B cell (primary cell): ENCODE data around the gene PHLDB3. TPM values are rescaled to one million over a fixed set of nuclear protein-coding genes. Genes with fewer than 3 reads are reported as not detected.

ENCODE experiments used
- ATAC-seq: fragments of 200-7000 bp; cut with Tn5 transposase; one replicate; pipeline ENCODE4 v1.10.0; 2021; ENCODE audit warnings: low read depth, mild to moderate bottlenecking, moderate number of reproducible peaks, moderate library complexity
- CTCF ChIA-PET: fragments of 350-600 bp; sonication (Branson Sonifier 250); formaldehyde crosslinking; loops from one replicate; lab custom pipeline; 2021; ENCODE audit warnings: antibody characterized with exemption, inconsistent platforms; lab: Charles Lee
- POLR2A ChIA-PET: fragments of 350-600 bp; sonication (Branson Sonifier 250); formaldehyde crosslinking; loops from one replicate; lab custom pipeline; 2021; ENCODE audit warnings: antibody characterized with exemption; lab: Charles Lee
- DNase-seq: peaks from one replicate; pipeline ENCODE4 v3.0.0; 2013
- H2AFZ ChIP-seq: 2 replicates; pipeline ENCODE4 v1.6.1; 2012; ENCODE audit warnings: mild to moderate bottlenecking, low read depth, low read length; ENCODE audit not compliant: insufficient read depth, poor library complexity, severe bottlenecking
- H3K27ac ChIP-seq, 2 donors: 1 replicate in 1 of 2; 2 replicates in 1 of 2; pipeline ENCODE4 v1.5.1; 2012 to 2013; ENCODE audit warnings: low read length in 2 of 2, mild to moderate bottlenecking in 2 of 2, moderate library complexity in 1 of 2
- H3K27me3 ChIP-seq, 4 experiments: fragments of 200-600 bp in 1 of 4; sonication (generic) in 1 of 4; replicated peaks in 1 of 4; 1 replicate in 2 of 4; 2 replicates in 2 of 4; pipeline versions ENCODE4 v1.6.1 to v1.7.0; 2013 to 2016; ENCODE audit warnings: low read length in 3 of 4, mild to moderate bottlenecking in 2 of 4, mixed read lengths in 1 of 4, moderate library complexity in 1 of 4; ENCODE audit not compliant: insufficient read depth in 4 of 4, control insufficient read depth in 3 of 4; ENCODE audit errors: control extremely low read depth in 1 of 4
- H3K36me3 ChIP-seq, 2 experiments: replicated peaks in 1 of 2; 1 replicate in 1 of 2; 2 replicates in 1 of 2; pipeline versions ENCODE4 v1.6.1 to v1.7.1; 2013; ENCODE audit warnings: low read length in 1 of 2; ENCODE audit not compliant: insufficient read depth in 2 of 2, control insufficient read depth in 1 of 2; ENCODE audit errors: control extremely low read depth in 1 of 2, extremely low read depth in 1 of 2
- H3K4me1 ChIP-seq, 2 donors: fragments of 200-600 bp in 1 of 2; sonication (generic) in 1 of 2; 1 replicate in 1 of 2; 2 replicates in 1 of 2; pipeline versions ENCODE4 v1.5.1 to v1.6.1; 2013 to 2017; ENCODE audit warnings: low read length in 2 of 2; ENCODE audit not compliant: control insufficient read depth in 2 of 2, insufficient read depth in 2 of 2
- H3K4me2 ChIP-seq: replicated peaks from 2 replicates; pipeline ENCODE3; 2012; ENCODE audit warnings: mild to moderate bottlenecking, low read depth, low read length; ENCODE audit not compliant: poor library complexity, severe bottlenecking
- H3K4me3 ChIP-seq, 5 experiments: fragments of 200-600 bp in 1 of 5; sonication (generic) in 1 of 5; 1 replicate in 3 of 5; 2 replicates in 2 of 5; pipeline versions ENCODE4 v1.5.1 to v1.7.0; 2011 to 2016; ENCODE audit warnings: low read length in 4 of 5, mild to moderate bottlenecking in 4 of 5, low read depth in 2 of 5, control low read depth in 1 of 5, moderate library complexity in 1 of 5; ENCODE audit not compliant: insufficient read depth in 1 of 5; ENCODE audit errors: control extremely low read depth in 1 of 5, extremely low read depth in 1 of 5
- H3K79me2 ChIP-seq: fragments of 200-600 bp; sonication (generic); one replicate; pipeline ENCODE4 v1.6.0; 2016; ENCODE audit warnings: low read length; ENCODE audit not compliant: control insufficient read depth, insufficient read depth
- H3K9ac ChIP-seq: fragments of 200-600 bp; sonication (generic); 2 replicates; pipeline ENCODE4 v1.6.1; 2017; ENCODE audit warnings: mild to moderate bottlenecking, low read length, moderate library complexity
- H3K9me3 ChIP-seq, 3 donors: one replicate each; pipeline versions ENCODE4 v1.6.1 to v1.7.1; 2013; ENCODE audit warnings: low read length in 2 of 3; ENCODE audit not compliant: control insufficient read depth in 2 of 3, insufficient read depth in 1 of 3; ENCODE audit errors: control extremely low read depth in 1 of 3
- H4K20me1 ChIP-seq: 2 replicates; pipeline ENCODE4 v1.6.0; 2012; ENCODE audit warnings: mild to moderate bottlenecking, low read length; ENCODE audit not compliant: insufficient read depth, control insufficient read depth, poor library complexity, severe bottlenecking
- H3K27ac Mint-ChIP-seq: one replicate; pipeline ENCODE4 v1.8.0; 2021; ENCODE audit warnings: mixed read lengths
- H3K27me3 Mint-ChIP-seq: one replicate; pipeline ENCODE4 v1.8.0; 2021; ENCODE audit warnings: mixed read lengths
- H3K4me1 Mint-ChIP-seq: one replicate; pipeline ENCODE4 v1.8.0; 2021; ENCODE audit warnings: mixed read lengths
- H3K4me3 Mint-ChIP-seq: one replicate; pipeline ENCODE4 v1.8.0; 2021; ENCODE audit warnings: mixed read lengths
- H3K9me3 Mint-ChIP-seq: one replicate; pipeline ENCODE4 v1.8.0; 2022; ENCODE audit warnings: mixed read lengths; ENCODE audit not compliant: insufficient read depth
- EZH2 ChIP-seq: IDR thresholded peaks from 2 replicates; pipeline ENCODE4 v1.6.1; 2012; ENCODE audit warnings: borderline replicate concordance, low read depth, mild to moderate bottlenecking, moderate library complexity, low read length; ENCODE audit not compliant: insufficient read depth, poor library complexity, severe bottlenecking
- WGBS: methylation state at CpG from one replicate; pipeline ENCODE4 v1.1.5; 2013; ENCODE audit warnings: missing lambda C conversion rate; ENCODE audit not compliant: insufficient coverage; 5-methylcytosine and 5-hydroxymethylcytosine counted together
- intact Hi-C: fragments of 100-400 bp; cut with micrococcal nuclease; formaldehyde crosslinking; loops from one replicate; pipeline ENCODE4 v1.10.0; 2022
- polyA plus RNA-seq: library from polyadenylated mRNA; depleted of rRNA; stranded (reverse); fragments of >200 nt; gene quantifications from 2 replicates; pipeline ENCODE4 v1.2.3, GENCODE V29; 2012
- total RNA-seq, 2 donors: library from RNA; stranded (reverse); fragments of 120-200 nt in 1 of 2; gene quantifications; 1 replicate in 1 of 2; 2 replicates in 1 of 2; pipeline versions ENCODE4 v1.2.3 to v1.2.4, GENCODE V29; 2013 to 2022
- TF ChIP-seq, protein P1 (sequence below): fragments of 200-600 bp; IDR thresholded peaks from one replicate; pipeline ENCODE4 v1.8.0; 2022; ENCODE audit warnings: antibody characterized with exemption, mild to moderate bottlenecking

The PHLDB3 gene
- total and polyA plus RNA-seq, 2 donors (not counting 1 experiment from before 2014, with no cell fraction given): 10.2 to 30.7 TPM

DNA sequence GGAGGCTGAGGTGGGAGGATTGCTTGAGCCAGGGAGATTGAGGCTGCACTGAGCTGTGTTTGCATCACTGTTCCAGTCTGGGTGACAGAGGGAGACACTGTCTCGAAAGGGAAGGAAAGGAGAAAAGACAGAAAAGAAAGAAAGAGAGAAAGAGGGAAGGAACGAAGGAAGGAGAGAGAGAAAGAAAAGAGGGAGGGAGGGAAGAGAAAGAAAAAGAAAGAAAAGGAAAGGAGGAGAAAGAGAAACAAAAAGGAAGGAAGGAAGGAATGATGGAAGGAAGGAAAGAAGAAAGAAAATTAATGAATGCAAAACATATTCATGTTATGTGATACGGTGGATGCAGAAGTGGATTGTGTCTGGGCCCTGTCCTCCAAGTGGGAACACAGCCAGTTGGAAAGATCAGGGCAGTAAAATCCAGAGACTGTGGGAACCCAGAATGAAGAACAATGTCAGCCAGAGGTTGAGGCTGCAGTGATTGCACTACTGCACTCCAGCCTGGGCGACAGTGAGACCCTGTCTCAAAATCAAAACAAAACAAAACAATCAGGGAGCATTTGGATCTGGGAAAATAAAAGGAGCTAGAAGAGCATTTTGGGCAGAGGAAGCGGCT is 6.2 kb downstream of the PHLDB3 start:
- no peak overlapping the region for H3K4me2 ChIP-seq
- TF ChIP-seq, protein P1, sequence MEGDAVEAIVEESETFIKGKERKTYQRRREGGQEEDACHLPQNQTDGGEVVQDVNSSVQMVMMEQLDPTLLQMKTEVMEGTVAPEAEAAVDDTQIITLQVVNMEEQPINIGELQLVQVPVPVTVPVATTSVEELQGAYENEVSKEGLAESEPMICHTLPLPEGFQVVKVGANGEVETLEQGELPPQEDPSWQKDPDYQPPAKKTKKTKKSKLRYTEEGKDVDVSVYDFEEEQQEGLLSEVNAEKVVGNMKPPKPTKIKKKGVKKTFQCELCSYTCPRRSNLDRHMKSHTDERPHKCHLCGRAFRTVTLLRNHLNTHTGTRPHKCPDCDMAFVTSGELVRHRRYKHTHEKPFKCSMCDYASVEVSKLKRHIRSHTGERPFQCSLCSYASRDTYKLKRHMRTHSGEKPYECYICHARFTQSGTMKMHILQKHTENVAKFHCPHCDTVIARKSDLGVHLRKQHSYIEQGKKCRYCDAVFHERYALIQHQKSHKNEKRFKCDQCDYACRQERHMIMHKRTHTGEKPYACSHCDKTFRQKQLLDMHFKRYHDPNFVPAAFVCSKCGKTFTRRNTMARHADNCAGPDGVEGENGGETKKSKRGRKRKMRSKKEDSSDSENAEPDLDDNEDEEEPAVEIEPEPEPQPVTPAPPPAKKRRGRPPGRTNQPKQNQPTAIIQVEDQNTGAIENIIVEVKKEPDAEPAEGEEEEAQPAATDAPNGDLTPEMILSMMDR: no peak
- no peak for TF ChIP-seq EZH2
- no peak overlapping the region for H3K4me3 Mint-ChIP-seq
- intact Hi-C loops: no loop called here
- no peaks in the 10 kb centered on the region for H3K27me3 Mint-ChIP-seq
- H3K27ac Mint-ChIP-seq: no peak overlapping the region
- H3K4me3 ChIP-seq: no peak overlapping the region
- ATAC-seq (no peak), DNase-seq (no peak)
- H3K27ac ChIP-seq: no peak overlapping the region
- peaks cover 5 to 9% of the 10 kb centered on the region in 2 donors for H3K4me1 ChIP-seq
- H2AFZ ChIP-seq: no peak overlapping the region
- H3K36me3 ChIP-seq: peaks cover 0 to 21% of the 10 kb centered on the region in 2 experiments
- no peaks in the 10 kb centered on the region for H4K20me1 ChIP-seq
- no peaks in the 10 kb centered on the region for H3K27me3 ChIP-seq
- no peaks in the 10 kb centered on the region for H3K79me2 ChIP-seq
- H3K4me1 Mint-ChIP-seq: peaks cover 9% of the 10 kb centered on the region
- POLR2A ChIA-PET: no interaction called here
- CTCF ChIA-PET: interaction anchor here (0.7 to 2.0 kb wide), 2 partner anchors 51 to 329 kb away, joined by 4 to 7 read pairs; partner anchors contain the start of gene ZNF283
- H3K9ac ChIP-seq: no peak overlapping the region
- H3K9me3 Mint-ChIP-seq: no peaks in the 10 kb centered on the region
- WGBS: 95% methylated on average over 4 of the region's 5 CpGs
- no peaks in the 10 kb centered on the region for H3K9me3 ChIP-seq

DNA sequence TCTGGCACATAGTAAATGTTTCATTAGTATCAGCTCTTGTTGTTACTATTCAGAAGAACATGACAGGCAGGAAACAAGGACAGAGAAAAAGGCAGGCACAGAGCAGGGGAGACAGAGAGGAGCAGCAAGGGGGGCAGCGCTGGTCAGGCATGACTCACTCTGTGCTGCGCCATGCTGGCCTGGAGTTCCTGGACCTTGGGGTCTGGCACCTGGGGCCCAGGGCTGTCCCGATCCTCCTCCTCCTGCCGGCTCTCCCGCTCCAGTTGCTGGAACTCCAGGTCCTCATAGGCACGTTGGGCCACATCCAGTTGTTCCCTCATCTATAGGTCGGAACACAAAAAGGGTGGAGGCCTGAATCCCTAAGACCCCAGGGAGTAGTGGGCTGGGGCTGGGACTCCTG is 7.6 kb downstream of the PHLDB3 start:
- Histone ChIP-seq H3K9me3 (no peaks in the 10 kb centered on the region), H3K27ac (no peak overlapping the region), H4K20me1 (no peaks in the 10 kb centered on the region), H3K9ac (no peak overlapping the region), H3K27me3 (no peaks in the 10 kb centered on the region), H3K4me1 (no peaks in the 10 kb centered on the region), H3K4me2 (no peak overlapping the region), H3K36me3 (peaks cover 0 to 20% of the 10 kb centered on the region in 2 experiments), H3K4me3 (no peak overlapping the region), H3K79me2 (no peaks in the 10 kb centered on the region), H2AFZ (no peak overlapping the region)
- Mint-ChIP-seq H3K27ac (no peak overlapping the region), H3K4me3 (no peak overlapping the region), H3K27me3 (no peaks in the 10 kb centered on the region), H3K4me1 (peaks cover 3% of the 10 kb centered on the region), H3K9me3 (no peaks in the 10 kb centered on the region)
- CTCF ChIA-PET: interaction anchor here (1.7 kb wide), 1 partner anchor 50 kb away, joined by 5 read pairs; no protein-coding TSS in a partner anchor
- intact Hi-C loops: no loop called here
- TF ChIP-seq, protein P1: no peak
- TF ChIP-seq EZH2: no peak
- POLR2A ChIA-PET: no interaction called here
- ATAC-seq (no peak), DNase-seq (no peak)
- WGBS: 97% methylated on average over 7 of the region's 7 CpGs
